ENCODE measurements around the gene IFT172. TPM values are rescaled to one million over a fixed set of nuclear protein-coding genes. Genes with fewer than 3 reads are reported as not detected.

The IFT172 gene
- total and polyA plus RNA-seq, 2 experiments from 2014 or later: 8.6 to 9.9 TPM

GRCh38 chr2:27445615-27446014 is 43.9 kb downstream of the IFT172 start:
- Histone ChIP-seq H3K36me3 (ENCODE audit: low read depth) (peaks cover 13% of the 10 kb centered on the region; the same call in 1 of the 2 replicates), H2AFZ (no peak overlapping the region), H3K27me3 (replicated peaks; ENCODE audit: insufficient read depth) (no peaks in the 10 kb centered on the region), H3K9me2 (ENCODE audit: insufficient read depth) (no peaks in the 10 kb centered on the region), H3K27ac (no peak overlapping the region), H3F3A (ENCODE audit: insufficient read depth) (0 out of 2 replicates have a peak, but pooled peaks cover 12% of the 10 kb centered on the region), H3K79me2 (ENCODE audit: insufficient read depth) (no peaks in the 10 kb centered on the region), H3K9ac (no peak overlapping the region), H3K9me3 (ENCODE audit: low read depth) (no peaks in the 10 kb centered on the region), H3K4me1 (ENCODE audit: insufficient read depth) (no peaks in the 10 kb centered on the region), H4K20me1 (ENCODE audit: insufficient read depth) (no peaks in the 10 kb centered on the region), H3K4me2 (ENCODE audit: unreplicated experiment) (no peak overlapping the region), H3K4me3 (no peak overlapping the region)
- TF ChIP-seq EZH2phosphoT487 (IDR thresholded peaks at IDR 0.05; ENCODE audit: insufficient read depth, low read depth) (no peak), EZH2 (IDR thresholded peaks at IDR 0.05; ENCODE audit: insufficient read depth, poor library complexity, severe bottlenecking) (no peak)
- DNase-seq: no peak
- 95 to 100% methylated on average over 8 of the region's 8 CpGs for WGBS, 2 experiments (ENCODE audit: low coverage in 1 of 2, low lambda C conversion rate in 2 of 2, missing lambda C conversion rate in 2 of 2)
- in situ Hi-C loops (cut with MboI): no loop called here

GRCh38 chr2:27445155-27445554 is 44.4 kb downstream of the IFT172 start:
- Histone ChIP-seq H3K27ac (no peak overlapping the region), H3K4me2 (ENCODE audit: unreplicated experiment) (no peak overlapping the region), H3K9ac (no peak overlapping the region), H3K36me3 (ENCODE audit: low read depth) (peaks cover 17% of the 10 kb centered on the region; the same call in 1 of the 2 replicates), H3K79me2 (ENCODE audit: insufficient read depth) (no peaks in the 10 kb centered on the region), H3K9me3 (ENCODE audit: low read depth) (no peaks in the 10 kb centered on the region), H3F3A (ENCODE audit: insufficient read depth) (0 out of 2 replicates have a peak, but pooled peaks cover 12% of the 10 kb centered on the region), H3K4me3 (no peak overlapping the region), H4K20me1 (ENCODE audit: insufficient read depth) (no peaks in the 10 kb centered on the region), H2AFZ (no peak overlapping the region), H3K27me3 (replicated peaks; ENCODE audit: insufficient read depth) (no peaks in the 10 kb centered on the region), H3K4me1 (ENCODE audit: insufficient read depth) (no peaks in the 10 kb centered on the region), H3K9me2 (ENCODE audit: insufficient read depth) (no peaks in the 10 kb centered on the region)
- in situ Hi-C loops (cut with MboI): no loop called here
- 93% methylated on average over 8 of the region's 8 CpGs for WGBS, 2 experiments (ENCODE audit: low coverage in 1 of 2, low lambda C conversion rate in 2 of 2, missing lambda C conversion rate in 2 of 2)
- DNase-seq: no peak
- TF ChIP-seq EZH2 (IDR thresholded peaks at IDR 0.05; ENCODE audit: insufficient read depth, poor library complexity, severe bottlenecking): no peak
- TF ChIP-seq EZH2phosphoT487 (IDR thresholded peaks at IDR 0.05; ENCODE audit: insufficient read depth, low read depth): no peak

- 80 to 86% methylated on average over 6 of the region's 6 CpGs for WGBS, 2 experiments (ENCODE audit: low coverage in 1 of 2, low lambda C conversion rate in 2 of 2, missing lambda C conversion rate in 2 of 2)
- Histone ChIP-seq H3K36me3 (ENCODE audit: low read depth) (peaks cover 31% of the 10 kb centered on the region), H3K4me1 (ENCODE audit: insufficient read depth) (no peaks in the 10 kb centered on the region), H4K20me1 (ENCODE audit: insufficient read depth) (no peaks in the 10 kb centered on the region), H3K79me2 (ENCODE audit: insufficient read depth) (no peaks in the 10 kb centered on the region), H3K27ac (no peak overlapping the region), H2AFZ (no peak overlapping the region), H3K4me2 (ENCODE audit: unreplicated experiment) (no peak overlapping the region), H3K9ac (no peak overlapping the region), H3K27me3 (replicated peaks; ENCODE audit: insufficient read depth) (no peaks in the 10 kb centered on the region), H3K9me3 (ENCODE audit: low read depth) (no peaks in the 10 kb centered on the region), H3F3A (ENCODE audit: insufficient read depth) (peaks cover 23% of the 10 kb centered on the region), H3K4me3 (no peak overlapping the region), H3K9me2 (ENCODE audit: insufficient read depth) (no peaks in the 10 kb centered on the region)
- in situ Hi-C loops (cut with MboI): no loop called here
- TF ChIP-seq EZH2 (IDR thresholded peaks at IDR 0.05; ENCODE audit: insufficient read depth, poor library complexity, severe bottlenecking) (no peak), EZH2phosphoT487 (IDR thresholded peaks at IDR 0.05; ENCODE audit: insufficient read depth, low read depth) (no peak)
- DNase-seq: peak; percentile 19
Observed at GRCh38 chr2:27442920-27443282, 46.6 kb downstream of the IFT172 start.

- H3F3A ChIP-seq (ENCODE audit: insufficient read depth): peaks cover 23% of the 10 kb centered on the region
- H3K9ac ChIP-seq: no peak within 1 kb of the TSS
- H3K79me2 ChIP-seq (ENCODE audit: insufficient read depth): no peaks in the 10 kb centered on the region
- no peaks in the 10 kb centered on the region for H4K20me1 ChIP-seq (ENCODE audit: insufficient read depth)
- 70 to 74% methylated on average over 44 to 74 of the region's 80 CpGs for WGBS, 2 experiments (ENCODE audit: low coverage in 1 of 2, low lambda C conversion rate in 2 of 2, missing lambda C conversion rate in 2 of 2)
- H2AFZ ChIP-seq: no peak within 1 kb of the TSS
- in situ Hi-C loops (cut with MboI): no loop called here
- no peak for DNase-seq
- H3K9me3 ChIP-seq (ENCODE audit: low read depth): no peaks in the 10 kb centered on the region
- H3K4me2 ChIP-seq (ENCODE audit: unreplicated experiment): no peak within 1 kb of the TSS
- TF ChIP-seq EZH2phosphoT487 (IDR thresholded peaks at IDR 0.05; ENCODE audit: insufficient read depth, low read depth) (no peak), EZH2 (IDR thresholded peaks at IDR 0.05; ENCODE audit: insufficient read depth, poor library complexity, severe bottlenecking) (no peak)
- no peak within 1 kb of the TSS for H3K27ac ChIP-seq
- peaks cover 33% of the 10 kb centered on the region for H3K36me3 ChIP-seq (ENCODE audit: low read depth)
- no peak within 1 kb of the TSS for H3K4me3 ChIP-seq
- H3K4me1 ChIP-seq (ENCODE audit: insufficient read depth): no peaks in the 10 kb centered on the region
- H3K27me3 ChIP-seq (replicated peaks; ENCODE audit: insufficient read depth): no peaks in the 10 kb centered on the region
- H3K9me2 ChIP-seq (ENCODE audit: insufficient read depth): no peaks in the 10 kb centered on the region
Observed at GRCh38 chr2:27441958-27442919, 47.3 kb downstream of the IFT172 start, which contains the start of gene KRTCAP3. KRTCAP3 (plus strand) TSS chr2:27442381; CDS start chr2:27442413, 32 bp downstream.
